Gastroesophageal sphincter (tissue), 4 donors: ENCODE measurements around the gene RETREG1. TPM values are rescaled to one million over a fixed set of nuclear protein-coding genes. Genes with fewer than 3 reads are reported as not detected.

Source experiments
- ATAC-seq: fragments of 150-250 bp; one replicate; pipeline ENCODE4 v1.9.1; 2016; ENCODE audit warnings: mild to moderate bottlenecking, moderate library complexity
- H3K27ac ChIP-seq, 4 donors: fragments of 200-600 bp; sonication (generic) in 3 of 4; 1 replicate in 3 of 4; 2 replicates in 1 of 4; pipeline ENCODE4 v1.5.1; 2016 to 2019
- H3K27me3 ChIP-seq: fragments of 200-600 bp; sonication (generic); one replicate; pipeline ENCODE4 v1.5.1; 2019
- H3K36me3 ChIP-seq, 2 donors: fragments of 200-600 bp; sonication (generic); one replicate each; pipeline ENCODE4 v1.5.1; 2019; ENCODE audit warnings: control low read depth in 1 of 2
- H3K4me1 ChIP-seq, 3 donors: fragments of 200-600 bp; sonication (generic); 1 replicate in 2 of 3; 2 replicates in 1 of 3; pipeline ENCODE4 v1.5.1; 2016 to 2019; ENCODE audit warnings: control low read depth in 2 of 3
- H3K4me3 ChIP-seq, 2 donors: fragments of 200-600 bp; sonication (generic); one replicate each; pipeline ENCODE4 v1.5.1; 2019; ENCODE audit warnings: mild to moderate bottlenecking in 1 of 2, moderate library complexity in 1 of 2
- H3K9me3 ChIP-seq, 3 donors: fragments of 200-600 bp; sonication (generic); one replicate each; pipeline ENCODE4 v1.5.1; 2017 to 2019; ENCODE audit warnings: control low read depth in 2 of 3
- EP300 ChIP-seq: sonication (generic); formaldehyde crosslinking; IDR thresholded peaks from one replicate; pipeline ENCODE4 v1.6.1; 2017; ENCODE audit warnings: antibody characterized with exemption, mild to moderate bottlenecking
- POLR2A ChIP-seq, 2 donors: fragments of 450-650 bp; IDR thresholded peaks; one replicate each; pipeline ENCODE4 v1.6.1; 2017; ENCODE audit warnings: antibody characterized with exemption in 2 of 2, mild to moderate bottlenecking in 2 of 2, moderate library complexity in 1 of 2
- POLR2AphosphoS5 ChIP-seq: sonication (generic); formaldehyde crosslinking; IDR thresholded peaks from one replicate; pipeline ENCODE4 v1.6.1; 2017; ENCODE audit warnings: antibody characterized with exemption
- WGBS, 2 donors: methylation state at CpG; one replicate each; pipeline ENCODE4 v1.1.5; 2018; ENCODE audit warnings: low coverage in 1 of 2; 5-methylcytosine and 5-hydroxymethylcytosine counted together
- total RNA-seq, 4 donors: library from RNA; depleted of rRNA; stranded (reverse); fragments of >200 nt; gene quantifications; one replicate each; pipeline ENCODE4 v1.1.0, GENCODE V29; 2016
- TF ChIP-seq, protein P1 (sequence below), 4 experiments: fragments of 200-600 bp in 2 of 4; fragments of 450-650 bp in 2 of 4; sonication (generic) in 1 of 4; IDR thresholded peaks; one replicate each; pipeline ENCODE4 v1.5.1; 2017 to 2019; ENCODE audit warnings: antibody characterized with exemption in 4 of 4, mild to moderate bottlenecking in 2 of 4, moderate library complexity in 2 of 4

Gene RETREG1
- total RNA-seq, 4 donors from 2014 or later, result 7.3 to 21.3 (median 15.7) TPM

GRCh38 chr5:16590685-16591084, 26.1 kb downstream of the RETREG1 start:
- Histone ChIP-seq H3K9me3 (no peaks in the 10 kb centered on the region), H3K4me3 (no peak overlapping the region), H3K4me1 (no peaks in the 10 kb centered on the region), H3K36me3 (no peaks in the 10 kb centered on the region), H3K27me3 (no peaks in the 10 kb centered on the region), H3K27ac (no peak overlapping the region)
- ATAC-seq, result no peak
- TF ChIP-seq POLR2A (IDR thresholded peaks at IDR 0.05), result no peak
- no peak for TF ChIP-seq POLR2AphosphoS5
- WGBS, 2 donors, result 89 to 100% methylated on average over 2 to 3 of the region's 3 CpGs

GRCh38 chr5:16589658-16590057, 27.1 kb downstream of the RETREG1 start:
- no peaks in the 10 kb centered on the region for H3K27me3 ChIP-seq
- no peak for ATAC-seq
- H3K27ac ChIP-seq, result no peak overlapping the region
- no peaks in the 10 kb centered on the region for H3K4me1 ChIP-seq
- no peak overlapping the region for H3K4me3 ChIP-seq
- no peaks in the 10 kb centered on the region for H3K9me3 ChIP-seq
- H3K36me3 ChIP-seq, result no peaks in the 10 kb centered on the region
- TF ChIP-seq POLR2A (IDR thresholded peaks at IDR 0.05), result no peak
- TF ChIP-seq EP300, result no peak
- TF ChIP-seq, protein P1, sequence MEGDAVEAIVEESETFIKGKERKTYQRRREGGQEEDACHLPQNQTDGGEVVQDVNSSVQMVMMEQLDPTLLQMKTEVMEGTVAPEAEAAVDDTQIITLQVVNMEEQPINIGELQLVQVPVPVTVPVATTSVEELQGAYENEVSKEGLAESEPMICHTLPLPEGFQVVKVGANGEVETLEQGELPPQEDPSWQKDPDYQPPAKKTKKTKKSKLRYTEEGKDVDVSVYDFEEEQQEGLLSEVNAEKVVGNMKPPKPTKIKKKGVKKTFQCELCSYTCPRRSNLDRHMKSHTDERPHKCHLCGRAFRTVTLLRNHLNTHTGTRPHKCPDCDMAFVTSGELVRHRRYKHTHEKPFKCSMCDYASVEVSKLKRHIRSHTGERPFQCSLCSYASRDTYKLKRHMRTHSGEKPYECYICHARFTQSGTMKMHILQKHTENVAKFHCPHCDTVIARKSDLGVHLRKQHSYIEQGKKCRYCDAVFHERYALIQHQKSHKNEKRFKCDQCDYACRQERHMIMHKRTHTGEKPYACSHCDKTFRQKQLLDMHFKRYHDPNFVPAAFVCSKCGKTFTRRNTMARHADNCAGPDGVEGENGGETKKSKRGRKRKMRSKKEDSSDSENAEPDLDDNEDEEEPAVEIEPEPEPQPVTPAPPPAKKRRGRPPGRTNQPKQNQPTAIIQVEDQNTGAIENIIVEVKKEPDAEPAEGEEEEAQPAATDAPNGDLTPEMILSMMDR (IDR thresholded peaks at IDR 0.05), result no peak
- TF ChIP-seq POLR2AphosphoS5, result no peak
- 83 to 100% methylated on average over 1 to 2 of the region's 3 CpGs for WGBS, 2 donors

- no peak overlapping the region for H3K4me3 ChIP-seq
- no peak for TF ChIP-seq EP300
- TF ChIP-seq POLR2A (IDR thresholded peaks at IDR 0.05), result no peak
- TF ChIP-seq, protein P1 (IDR thresholded peaks at IDR 0.05), result no peak
- TF ChIP-seq POLR2AphosphoS5, result no peak
- H3K4me1 ChIP-seq, result no peaks in the 10 kb centered on the region
- no peaks in the 10 kb centered on the region for H3K9me3 ChIP-seq
- WGBS, 2 donors, result 76 to 77% methylated on average over 6 to 8 of the region's 10 CpGs
- ATAC-seq, result no peak
- no peaks in the 10 kb centered on the region for H3K27me3 ChIP-seq
- no peaks in the 10 kb centered on the region for H3K36me3 ChIP-seq
- no peak overlapping the region for H3K27ac ChIP-seq
Measured at GRCh38 chr5:16588434-16589214, 28.2 kb downstream of the RETREG1 start.

- ATAC-seq, result no peak
- TF ChIP-seq POLR2AphosphoS5, result no peak
- no peak for TF ChIP-seq EP300
- no peaks in the 10 kb centered on the region for H3K9me3 ChIP-seq
- H3K27me3 ChIP-seq, result no peaks in the 10 kb centered on the region
- no peak overlapping the region for H3K27ac ChIP-seq
- WGBS, 2 donors, result 38 to 60% methylated on average over 1 to 2 of the region's 3 CpGs
- no peaks in the 10 kb centered on the region for H3K4me1 ChIP-seq
- no peak overlapping the region for H3K4me3 ChIP-seq
- H3K36me3 ChIP-seq, result no peaks in the 10 kb centered on the region
Measured at GRCh38 chr5:16586556-16586955, 30.2 kb downstream of the RETREG1 start.

GRCh38 chr5:16585041-16585667, 31.6 kb downstream of the RETREG1 start:
- Histone ChIP-seq H3K27me3 (no peaks in the 10 kb centered on the region), H3K36me3 (no peaks in the 10 kb centered on the region), H3K9me3 (no peaks in the 10 kb centered on the region), H3K4me3 (no peak overlapping the region), H3K27ac (no peak overlapping the region), H3K4me1 (peaks cover 0 to 8% (median 0%) of the 10 kb centered on the region in 3 donors)
- no peak for TF ChIP-seq EP300
- no peak for TF ChIP-seq POLR2A (IDR thresholded peaks at IDR 0.05)
- no peak for TF ChIP-seq POLR2AphosphoS5
- TF ChIP-seq, protein P1 (IDR thresholded peaks at IDR 0.05), result no peak
- 74 to 94% methylated on average over 2 to 4 of the region's 4 CpGs for WGBS, 2 donors
- no peak for ATAC-seq

DNA sequence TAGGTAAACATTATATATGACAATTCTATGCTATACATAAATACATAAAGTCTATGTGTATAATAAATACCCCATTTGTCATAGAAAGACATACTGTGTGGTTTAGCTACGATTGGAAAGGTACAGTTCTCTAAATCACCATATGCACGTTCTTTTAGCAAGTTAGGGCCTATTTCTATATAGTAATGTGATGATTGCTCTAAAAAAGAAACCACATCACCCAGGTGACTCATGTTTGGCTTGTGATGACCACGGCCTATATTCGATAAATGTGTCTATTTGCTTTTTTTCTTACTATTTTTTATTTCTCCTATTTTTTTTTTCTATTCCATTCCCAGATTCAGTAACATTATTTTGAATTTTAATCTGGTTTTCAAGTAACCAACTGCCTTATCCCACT, 34.7 kb downstream of the RETREG1 start:
- ATAC-seq, result no peak
- Histone ChIP-seq H3K36me3 (no peaks in the 10 kb centered on the region), H3K27ac (no peak overlapping the region), H3K4me1 (peaks cover 0 to 18% (median 0%) of the 10 kb centered on the region in 3 donors), H3K9me3 (no peaks in the 10 kb centered on the region), H3K27me3 (no peaks in the 10 kb centered on the region), H3K4me3 (no peak overlapping the region)
- WGBS, 2 donors, result 59 to 67% methylated on average over 4 of the region's 4 CpGs
- TF ChIP-seq POLR2AphosphoS5 (no peak), EP300 (no peak), POLR2A (IDR thresholded peaks at IDR 0.05) (no peak)
- TF ChIP-seq, protein P1 (IDR thresholded peaks at IDR 0.05), result no peak
